PC-3 (cell line): Measurements from ENCODE around the gene HNRNPH3.

Source experiments
- CTCF ChIP-seq: fragments of 300-600 bp; sonication (generic); conservative IDR thresholded peaks from 2 replicates; pipeline ENCODE4 v1.5.1; 2017; ENCODE audit warnings: antibody characterized with exemption, low read depth, mild to moderate bottlenecking, low read length
- EZH2 ChIP-seq: fragments of 300-600 bp; sonication (generic); IDR thresholded peaks from one replicate; pipeline ENCODE4 v1.6.1; 2017; ENCODE audit warnings: antibody characterized with exemption, mild to moderate bottlenecking, low read length; ENCODE audit not compliant: unreplicated experiment
- EZH2phosphoT487 ChIP-seq: fragments of 300-600 bp; sonication (generic); IDR thresholded peaks from 2 replicates; pipeline ENCODE4 v1.6.1; 2018; ENCODE audit warnings: mild to moderate bottlenecking, antibody characterized with exemption, low read length, borderline replicate concordance

- TF ChIP-seq CTCF = no peak
- no peak for TF ChIP-seq EZH2
- TF ChIP-seq EZH2phosphoT487 = no peak
Measured at GRCh38 chr10:68362590-68362989, 30.7 kb downstream of the HNRNPH3 start.
